ENCODE measurements around the gene KASH5.
A peak's percentile ranks its signal among the peaks of the same experiment; 100 is the strongest.

Gene KASH5

GRCh38 chr19:49455773-49456172 lies 67.7 kb downstream of the KASH5 start:
- no peak for TF ChIP-seq ZNF140 (tag by site-specific recombination; IDR thresholded peaks at IDR 0.05)
- no peak for TF ChIP-seq ZNF621 (tag by site-specific recombination; IDR thresholded peaks at IDR 0.05)
- no peak for TF ChIP-seq TCF7L2 (IDR thresholded peaks at IDR 0.05; ENCODE audit: borderline replicate concordance, low read depth, low read length)
- TF ChIP-seq HOXC10 (CRISPR knock-in tag; IDR thresholded peaks at IDR 0.05): no peak
- no peak for TF ChIP-seq EGR2 (tag by site-specific recombination; IDR thresholded peaks at IDR 0.05; ENCODE audit: low read depth)
- TF ChIP-seq BCL11A (tag by site-specific recombination; IDR thresholded peaks at IDR 0.05; ENCODE audit: low read depth): no peak
- TF ChIP-seq HIC1 (tag by site-specific recombination; IDR thresholded peaks at IDR 0.05): no peak
- no peak for TF ChIP-seq ZNF529 (tag by site-specific recombination; IDR thresholded peaks at IDR 0.05; ENCODE audit: insufficient replicate concordance)
- TF ChIP-seq FEZF1 (tag by site-specific recombination; IDR thresholded peaks at IDR 0.05): no peak
- no peak for TF ChIP-seq ZNF366 (tag by site-specific recombination; conservative IDR thresholded peaks at IDR 0.05)
- TF ChIP-seq KLF9 (tag by site-specific recombination; IDR thresholded peaks at IDR 0.05; ENCODE audit: low read depth): no peak
- no peak for TF ChIP-seq ZNF501 (tag by site-specific recombination; IDR thresholded peaks at IDR 0.05)
- no peak for TF ChIP-seq OVOL3 (tag by site-specific recombination; IDR thresholded peaks at IDR 0.05)
- no peak for TF ChIP-seq ZNF658 (tag by site-specific recombination; IDR thresholded peaks at IDR 0.05)
- no peak for TF ChIP-seq ZNF24 (tag by site-specific recombination; IDR thresholded peaks at IDR 0.05)
- TF ChIP-seq ZNF624 (tag by site-specific recombination; IDR thresholded peaks at IDR 0.05): no peak
- TF ChIP-seq ZFP3 (tag by site-specific recombination; IDR thresholded peaks at IDR 0.05; ENCODE audit: low read depth): no peak
- TF ChIP-seq ZNF214 (tag by site-specific recombination; IDR thresholded peaks at IDR 0.05; ENCODE audit: borderline replicate concordance): no peak
- no peak for TF ChIP-seq ZNF121 (tag by site-specific recombination; IDR thresholded peaks at IDR 0.05)
- Histone ChIP-seq H3K4me3 (ENCODE audit: low read depth, low read length) (no peak overlapping the region), H3K9me3 (ENCODE audit: control insufficient read depth, insufficient read depth, low read depth, low read length) (no peaks in the 10 kb centered on the region), H3K36me3 (ENCODE audit: control insufficient read depth in 2 of 2, insufficient read depth in 1 of 2, low read length in 2 of 2) (peaks cover 12 to 19% of the 10 kb centered on the region in 2 experiments), H3K27ac (ENCODE audit: extremely low read depth, low read depth, low read length) (no peak overlapping the region), H3K4me1 (ENCODE audit: control insufficient read depth, insufficient read depth, low read length) (0 out of 2 replicates have a peak, but pooled peaks cover 6% of the 10 kb centered on the region)
- CTCF ChIA-PET: interaction anchor here (0.6 to 4.3 kb wide), 6 partner anchors 10 to 74 kb away, joined by 3 to 24 read pairs (median 4); partner anchors contain the start of gene FLT3LG
- POLR2A ChIA-PET: interaction anchor here (1.3 kb wide), 1 partner anchor 40 kb away, joined by 4 read pairs; no protein-coding TSS in a partner anchor

GRCh38 chr19:49456326-49456725 lies 68.3 kb downstream of the KASH5 start:
- Histone ChIP-seq H3K36me3 (ENCODE audit: control insufficient read depth in 2 of 2, insufficient read depth in 1 of 2, low read length in 2 of 2) (peaks cover 12 to 19% of the 10 kb centered on the region in 2 experiments), H3K4me1 (ENCODE audit: control insufficient read depth, insufficient read depth, low read length) (0 out of 2 replicates have a peak, but pooled peaks cover 6% of the 10 kb centered on the region), H3K4me3 (ENCODE audit: low read depth, low read length) (no peak overlapping the region), H3K9me3 (ENCODE audit: control insufficient read depth, insufficient read depth, low read depth, low read length) (no peaks in the 10 kb centered on the region), H3K27ac (ENCODE audit: extremely low read depth, low read depth, low read length) (no peak overlapping the region)
- ChIA-PET POLR2A (interaction anchor here (0.6 to 1.3 kb wide), 2 partner anchors 39 to 103 kb away, joined by 4 read pairs; no protein-coding TSS in a partner anchor), CTCF (interaction anchor here (0.6 to 4.3 kb wide), 4 partner anchors 14 to 74 kb away, joined by 3 to 24 read pairs (median 10); partner anchors contain the start of gene FLT3LG)
- TF ChIP-seq PRDM10 (tag by site-specific recombination; IDR thresholded peaks at IDR 0.05) (no peak), ZNF121 (tag by site-specific recombination; IDR thresholded peaks at IDR 0.05) (peak; percentile 62; the same call in 1 of the 2 replicates)

Data from HEK293 (cell line).